ENCODE data around the gene PAQR7.

DNA sequence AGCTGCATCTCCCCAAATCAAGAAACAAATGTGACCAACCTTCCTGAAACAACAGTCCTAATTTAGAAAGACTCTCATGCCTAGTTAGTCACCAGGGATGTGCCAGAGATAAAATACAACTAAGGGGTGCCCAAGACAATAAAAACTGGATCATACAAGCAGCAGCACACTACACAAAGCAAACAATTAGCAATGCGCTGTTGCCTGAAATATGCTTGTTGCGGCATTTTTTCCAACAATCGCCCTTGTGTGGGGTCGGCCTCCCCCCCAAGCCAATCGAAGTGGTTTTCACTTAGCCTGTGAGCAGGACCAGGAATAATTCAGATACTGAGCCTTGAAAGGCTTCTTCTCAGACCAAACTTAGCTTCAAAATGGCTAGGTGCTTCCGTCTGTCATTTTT is 32.1 kb upstream of the PAQR7 start:
- TF ChIP-seq, protein P1, sequence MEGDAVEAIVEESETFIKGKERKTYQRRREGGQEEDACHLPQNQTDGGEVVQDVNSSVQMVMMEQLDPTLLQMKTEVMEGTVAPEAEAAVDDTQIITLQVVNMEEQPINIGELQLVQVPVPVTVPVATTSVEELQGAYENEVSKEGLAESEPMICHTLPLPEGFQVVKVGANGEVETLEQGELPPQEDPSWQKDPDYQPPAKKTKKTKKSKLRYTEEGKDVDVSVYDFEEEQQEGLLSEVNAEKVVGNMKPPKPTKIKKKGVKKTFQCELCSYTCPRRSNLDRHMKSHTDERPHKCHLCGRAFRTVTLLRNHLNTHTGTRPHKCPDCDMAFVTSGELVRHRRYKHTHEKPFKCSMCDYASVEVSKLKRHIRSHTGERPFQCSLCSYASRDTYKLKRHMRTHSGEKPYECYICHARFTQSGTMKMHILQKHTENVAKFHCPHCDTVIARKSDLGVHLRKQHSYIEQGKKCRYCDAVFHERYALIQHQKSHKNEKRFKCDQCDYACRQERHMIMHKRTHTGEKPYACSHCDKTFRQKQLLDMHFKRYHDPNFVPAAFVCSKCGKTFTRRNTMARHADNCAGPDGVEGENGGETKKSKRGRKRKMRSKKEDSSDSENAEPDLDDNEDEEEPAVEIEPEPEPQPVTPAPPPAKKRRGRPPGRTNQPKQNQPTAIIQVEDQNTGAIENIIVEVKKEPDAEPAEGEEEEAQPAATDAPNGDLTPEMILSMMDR (IDR thresholded peaks at IDR 0.05) = no peak
- TF ChIP-seq POLR2A (IDR thresholded peaks at IDR 0.05) = no peak
